Neural progenitor cell (in vitro differentiated cells): ENCODE results near the gene AMER3. TPM values are rescaled to one million over a fixed set of nuclear protein-coding genes. Genes with fewer than 3 reads are reported as not detected.

ENCODE experiments used
- DNase-seq: peaks from one replicate; pipeline ENCODE4 v3.0.0-alpha.2; 2016; ENCODE audit warnings: low spot score
- H2AFZ ChIP-seq: fragments of 200-600 bp; sonication (generic); replicated peaks from 2 replicates; pipeline ENCODE4 v1.6.1; 2016; ENCODE audit warnings: antibody characterized with exemption
- H3F3A ChIP-seq: fragments of 200-600 bp; sonication (generic); 2 replicates; pipeline ENCODE4 v1.6.1; 2016; ENCODE audit warnings: antibody characterized with exemption, low read depth
- H3K27ac ChIP-seq: fragments of 200-600 bp; sonication (generic); 2 replicates; pipeline ENCODE4 v1.5.1; 2016; ENCODE audit warnings: mild to moderate bottlenecking
- H3K27me3 ChIP-seq: fragments of 200-600 bp; sonication (generic); 2 replicates; pipeline ENCODE4 v1.6.1; 2016; ENCODE audit warnings: mild to moderate bottlenecking, moderate library complexity
- H3K36me3 ChIP-seq: fragments of 200-600 bp; sonication (generic); 2 replicates; pipeline ENCODE4 v1.5.1; 2016
- H3K4me1 ChIP-seq: fragments of 200-600 bp; sonication (generic); 2 replicates; pipeline ENCODE4 v1.6.1; 2016; ENCODE audit warnings: mixed run types
- H3K4me2 ChIP-seq: fragments of 200-600 bp; sonication (generic); 2 replicates; pipeline ENCODE4 v1.6.1; 2016
- H3K4me3 ChIP-seq: fragments of 200-600 bp; sonication (generic); 2 replicates; pipeline ENCODE4 v1.5.1; 2016
- H3K79me2 ChIP-seq: fragments of 200-600 bp; sonication (generic); 2 replicates; pipeline ENCODE4 v1.6.1; 2016; ENCODE audit warnings: low read depth
- H3K9ac ChIP-seq: fragments of 200-600 bp; sonication (generic); 2 replicates; pipeline ENCODE4 v1.6.1; 2016
- H3K9me3 ChIP-seq: fragments of 200-600 bp; sonication (generic); 2 replicates; pipeline ENCODE4 v1.5.1; 2016; ENCODE audit warnings: low read depth
- H4K20me1 ChIP-seq: fragments of 200-600 bp; sonication (generic); 2 replicates; pipeline ENCODE4 v1.6.1; 2016; ENCODE audit warnings: low read depth
- H3K27ac Mint-ChIP-seq: 3 replicates; pipeline ENCODE4 v1.8.0; 2021; ENCODE audit warnings: mixed read lengths
- H3K27me3 Mint-ChIP-seq: 2 replicates; pipeline ENCODE4 v1.8.0; 2022; ENCODE audit warnings: low read depth, mild to moderate bottlenecking, inconsistent platforms, moderate library complexity, mixed read lengths; ENCODE audit not compliant: insufficient read depth
- H3K36me3 Mint-ChIP-seq: 3 replicates; pipeline ENCODE4 v1.8.0; 2021; ENCODE audit warnings: mixed read lengths
- H3K4me1 Mint-ChIP-seq: 3 replicates; pipeline ENCODE4 v1.8.0; 2021; ENCODE audit warnings: mixed read lengths
- H3K4me3 Mint-ChIP-seq: 3 replicates; pipeline ENCODE4 v1.8.0; 2021; ENCODE audit warnings: mild to moderate bottlenecking, moderate library complexity, mixed read lengths
- H3K9me3 Mint-ChIP-seq: 3 replicates; pipeline ENCODE4 v1.8.0; 2020; ENCODE audit warnings: mixed read lengths
- EZH2 ChIP-seq: fragments of 200-600 bp; sonication (generic); IDR thresholded peaks from 2 replicates; pipeline ENCODE4 v1.6.1; 2017; ENCODE audit warnings: antibody characterized with exemption, mild to moderate bottlenecking, moderate library complexity
- EZH2phosphoT487 ChIP-seq: fragments of 200-600 bp; sonication (generic); IDR thresholded peaks from 2 replicates; pipeline ENCODE4 v1.6.1; 2017; ENCODE audit warnings: antibody characterized with exemption
- total RNA-seq: library from RNA; depleted of rRNA; stranded (reverse); fragments of >200 nt; gene quantifications from 2 replicates; pipeline ENCODE4 v1.2.3, GENCODE V29; 2015; ENCODE audit warnings: low replicate concordance
- TF ChIP-seq, protein P1 (sequence below): fragments of 200-600 bp; sonication (generic); IDR thresholded peaks from 2 replicates; pipeline ENCODE4 v1.5.1; 2017; ENCODE audit warnings: antibody characterized with exemption, mild to moderate bottlenecking

Gene AMER3
- total RNA-seq, 1 donor from 2014 or later = not detected

DNA sequence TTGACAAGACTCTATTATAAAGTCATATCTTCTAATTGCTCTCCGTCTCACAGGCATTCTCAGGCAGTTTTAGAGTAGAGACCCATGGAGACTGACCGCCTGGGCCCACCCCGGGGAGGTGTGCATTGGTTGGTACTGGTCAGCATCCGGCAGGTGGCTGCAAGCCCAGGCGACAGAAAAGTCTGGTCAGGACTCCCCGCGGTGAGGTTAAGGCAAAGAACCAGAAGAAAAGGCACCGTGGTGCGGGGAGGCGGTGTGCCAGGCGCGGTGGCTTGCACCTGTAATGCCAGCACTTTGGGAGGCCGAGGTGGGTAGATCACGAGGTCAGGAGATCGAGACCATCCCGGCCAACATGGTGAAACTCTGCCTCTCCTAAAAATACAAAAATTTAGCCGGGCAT is 32.5 kb downstream of the AMER3 start:
- Mint-ChIP-seq H3K9me3 (no peaks in the 10 kb centered on the region), H3K4me1 (no peaks in the 10 kb centered on the region), H3K4me3 (no peak overlapping the region), H3K27me3 (peaks cover 3% of the 10 kb centered on the region), H3K36me3 (no peaks in the 10 kb centered on the region), H3K27ac (no peak overlapping the region)
- Histone ChIP-seq H3K79me2 (no peaks in the 10 kb centered on the region), H3K27me3 (no peaks in the 10 kb centered on the region), H3K9ac (no peak overlapping the region), H3K9me3 (no peaks in the 10 kb centered on the region), H3K4me3 (no peak overlapping the region), H2AFZ (no peak overlapping the region), H4K20me1 (no peaks in the 10 kb centered on the region), H3K4me2 (no peak overlapping the region), H3F3A (no peaks in the 10 kb centered on the region), H3K27ac (no peak overlapping the region), H3K4me1 (no peaks in the 10 kb centered on the region), H3K36me3 (no peaks in the 10 kb centered on the region)
- no peak for DNase-seq
- TF ChIP-seq EZH2phosphoT487 (no peak), EZH2 (no peak)
- TF ChIP-seq, protein P1, sequence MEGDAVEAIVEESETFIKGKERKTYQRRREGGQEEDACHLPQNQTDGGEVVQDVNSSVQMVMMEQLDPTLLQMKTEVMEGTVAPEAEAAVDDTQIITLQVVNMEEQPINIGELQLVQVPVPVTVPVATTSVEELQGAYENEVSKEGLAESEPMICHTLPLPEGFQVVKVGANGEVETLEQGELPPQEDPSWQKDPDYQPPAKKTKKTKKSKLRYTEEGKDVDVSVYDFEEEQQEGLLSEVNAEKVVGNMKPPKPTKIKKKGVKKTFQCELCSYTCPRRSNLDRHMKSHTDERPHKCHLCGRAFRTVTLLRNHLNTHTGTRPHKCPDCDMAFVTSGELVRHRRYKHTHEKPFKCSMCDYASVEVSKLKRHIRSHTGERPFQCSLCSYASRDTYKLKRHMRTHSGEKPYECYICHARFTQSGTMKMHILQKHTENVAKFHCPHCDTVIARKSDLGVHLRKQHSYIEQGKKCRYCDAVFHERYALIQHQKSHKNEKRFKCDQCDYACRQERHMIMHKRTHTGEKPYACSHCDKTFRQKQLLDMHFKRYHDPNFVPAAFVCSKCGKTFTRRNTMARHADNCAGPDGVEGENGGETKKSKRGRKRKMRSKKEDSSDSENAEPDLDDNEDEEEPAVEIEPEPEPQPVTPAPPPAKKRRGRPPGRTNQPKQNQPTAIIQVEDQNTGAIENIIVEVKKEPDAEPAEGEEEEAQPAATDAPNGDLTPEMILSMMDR = no peak

DNA sequence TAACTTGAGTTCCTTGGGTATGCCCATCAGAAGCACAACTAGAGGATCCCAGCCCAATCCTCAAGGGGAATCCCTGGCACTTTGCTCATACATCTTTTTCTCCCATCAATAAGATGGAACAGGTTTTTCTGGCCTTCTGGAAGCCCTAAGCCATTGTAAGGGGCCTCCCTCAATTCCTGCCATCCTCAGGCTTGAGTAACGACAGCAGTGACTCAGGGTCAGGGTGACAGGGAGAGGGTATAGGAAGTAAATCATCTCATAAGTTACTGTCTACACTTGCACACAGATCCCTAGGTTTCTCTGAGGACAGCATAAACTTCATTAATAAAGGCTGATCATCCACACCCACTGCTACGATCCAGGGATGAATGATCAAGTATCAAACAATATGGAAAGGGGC is 35.0 kb downstream of the AMER3 start:
- no peaks in the 10 kb centered on the region for H3K36me3 ChIP-seq
- H3K9ac ChIP-seq = no peak overlapping the region
- Mint-ChIP-seq H3K36me3 (no peaks in the 10 kb centered on the region), H3K9me3 (no peaks in the 10 kb centered on the region), H3K4me1 (no peaks in the 10 kb centered on the region), H3K4me3 (no peak overlapping the region), H3K27ac (no peak overlapping the region), H3K27me3 (peaks cover 4% of the 10 kb centered on the region)
- no peaks in the 10 kb centered on the region for H3K4me1 ChIP-seq
- no peaks in the 10 kb centered on the region for H3K79me2 ChIP-seq
- no peak for TF ChIP-seq EZH2phosphoT487
- TF ChIP-seq, protein P1 = no peak
- no peak for TF ChIP-seq EZH2
- no peak for DNase-seq
- no peak overlapping the region for H3K27ac ChIP-seq
- H3K4me2 ChIP-seq = no peak overlapping the region
- H3F3A ChIP-seq = no peaks in the 10 kb centered on the region
- H3K4me3 ChIP-seq = no peak overlapping the region
- no peaks in the 10 kb centered on the region for H4K20me1 ChIP-seq
- no peaks in the 10 kb centered on the region for H3K27me3 ChIP-seq
- no peak overlapping the region for H2AFZ ChIP-seq
- H3K9me3 ChIP-seq = no peaks in the 10 kb centered on the region

DNA sequence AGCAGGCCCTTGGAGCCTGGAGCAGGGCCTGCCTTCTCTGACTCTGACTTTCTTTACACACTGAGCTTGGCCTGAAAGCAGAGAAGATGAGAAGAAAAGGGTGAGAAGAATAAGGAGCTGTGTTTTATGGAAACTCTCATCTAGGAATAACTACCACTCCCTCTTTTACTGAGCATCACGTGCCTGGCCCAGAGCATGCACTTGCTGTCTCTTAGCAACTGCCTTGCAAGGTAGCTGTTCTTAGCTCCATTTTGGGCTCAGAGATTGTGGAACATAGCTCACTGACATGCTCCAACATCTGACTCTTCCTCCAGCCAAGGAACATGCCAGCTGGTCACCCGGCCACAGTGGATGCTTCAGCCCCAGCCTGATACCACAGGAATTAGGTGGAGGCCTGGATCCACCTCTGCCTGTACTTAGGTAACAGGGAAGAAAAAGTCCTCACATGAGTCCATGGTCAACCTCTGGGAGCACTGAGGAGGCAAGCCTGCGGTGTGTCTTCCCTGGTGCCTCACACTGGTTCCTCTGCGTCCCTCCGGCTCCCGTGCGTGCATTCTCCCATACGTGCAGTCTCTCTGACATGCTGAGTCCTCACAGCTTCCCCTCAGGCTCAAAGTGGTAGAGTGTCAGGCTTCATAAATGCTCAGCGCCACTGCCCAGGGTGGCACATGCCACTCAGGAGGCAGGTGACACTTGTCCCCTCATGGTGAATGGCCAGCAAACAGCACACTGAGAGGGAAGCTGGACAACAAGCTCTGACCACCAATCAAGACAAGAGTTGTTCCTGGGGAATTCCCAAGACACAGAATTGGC is 35.7 kb downstream of the AMER3 start:
- no peak overlapping the region for H3K4me3 Mint-ChIP-seq
- no peak for TF ChIP-seq EZH2phosphoT487
- TF ChIP-seq EZH2 = no peak
- TF ChIP-seq, protein P1 = no peak
- Histone ChIP-seq H3K4me3 (no peak overlapping the region), H3K36me3 (no peaks in the 10 kb centered on the region), H3K4me2 (no peak overlapping the region), H3K9ac (no peak overlapping the region), H3F3A (no peaks in the 10 kb centered on the region), H4K20me1 (no peaks in the 10 kb centered on the region), H3K79me2 (no peaks in the 10 kb centered on the region), H2AFZ (no peak overlapping the region), H3K27me3 (no peaks in the 10 kb centered on the region), H3K4me1 (no peaks in the 10 kb centered on the region), H3K9me3 (no peaks in the 10 kb centered on the region), H3K27ac (no peak overlapping the region)
- no peaks in the 10 kb centered on the region for H3K9me3 Mint-ChIP-seq
- no peaks in the 10 kb centered on the region for H3K4me1 Mint-ChIP-seq
- peaks cover 4% of the 10 kb centered on the region for H3K27me3 Mint-ChIP-seq
- no peak for DNase-seq
- H3K27ac Mint-ChIP-seq = no peak overlapping the region
- no peaks in the 10 kb centered on the region for H3K36me3 Mint-ChIP-seq
